ENCODE results near the gene LRRC36. TPM values are rescaled to one million over a fixed set of nuclear protein-coding genes. Genes with fewer than 3 reads are reported as not detected.
A peak's percentile ranks its signal among the peaks of the same experiment; 100 is the strongest.

The LRRC36 gene
- total and polyA plus RNA-seq, 2 of the 13 experiments (the other 11 are each of a cell fraction or from before 2014, with no cell fraction given), result 0.12 to 0.15 TPM

DNA sequence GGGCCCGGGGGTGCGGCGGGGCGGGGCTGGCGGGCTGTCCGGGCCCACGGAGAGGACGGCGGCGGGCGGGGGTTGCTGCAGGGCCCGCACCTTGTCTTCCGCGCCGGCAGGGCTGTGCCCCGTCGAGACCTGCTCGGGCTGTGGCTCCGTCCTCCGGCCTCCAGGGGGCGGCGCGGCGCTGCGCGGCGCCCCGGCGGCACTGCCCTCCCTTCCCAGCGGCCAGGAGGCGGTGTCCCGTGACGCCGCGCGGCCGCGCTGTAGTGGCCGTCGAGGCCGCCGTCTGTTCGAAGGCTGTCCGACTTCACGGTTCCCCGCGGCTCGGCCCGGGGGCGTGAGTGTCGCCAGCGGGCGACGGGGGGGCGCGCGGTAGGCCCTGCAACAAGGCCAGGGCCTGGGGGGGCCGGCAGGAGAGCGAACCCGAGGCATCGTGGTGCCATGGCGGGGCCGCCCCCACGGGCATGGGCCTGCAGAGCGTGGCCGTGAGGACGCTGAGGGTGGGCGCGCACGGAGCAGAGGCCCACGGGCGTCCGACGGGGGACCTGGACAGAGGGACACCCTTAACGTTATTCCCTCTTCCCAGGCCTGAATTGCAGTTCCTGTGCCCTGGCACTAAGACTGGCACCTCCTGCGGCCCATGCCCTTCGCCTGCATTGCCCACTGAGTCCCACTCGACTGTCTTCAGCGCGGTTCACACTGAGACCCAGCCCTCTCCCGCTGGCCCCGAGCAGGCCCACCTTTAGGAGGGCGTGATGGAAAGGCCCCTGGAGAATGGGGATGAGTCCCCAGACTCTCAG is 47.1 kb upstream of the LRRC36 start, which contains the start of gene PLEKHG4 (continued):
- TF ChIP-seq ZNF777 (CRISPR knock-in tag; IDR thresholded peaks at IDR 0.05) (peak; percentile 100), MXI1 (IDR thresholded peaks at IDR 0.05; ENCODE audit: borderline replicate concordance, low read depth, low read length) (peak; percentile 53; the same call in 2 of the 3 replicates), ZNF30 (CRISPR knock-in tag; IDR thresholded peaks at IDR 0.05) (0 out of 2 replicates have a peak, but pooled peaks have one; percentile 55), ZNF589 (CRISPR knock-in tag; conservative IDR thresholded peaks at IDR 0.05) (peak; percentile 65; the same call in 1 of the 2 replicates), ZC3H4 (CRISPR knock-in tag; IDR thresholded peaks at IDR 0.05; ENCODE audit: borderline replicate concordance) (no peak), MAZ (IDR thresholded peaks at IDR 0.05; ENCODE audit: borderline replicate concordance, low read depth, low read length) (peak; percentile 39), MAZ (CRISPR knock-in tag; IDR thresholded peaks at IDR 0.05; ENCODE audit: low read depth) (peak; percentile 85), ZMYM4 (CRISPR knock-in tag; IDR thresholded peaks at IDR 0.05) (peak; percentile 93), RFX3 (CRISPR knock-in tag; IDR thresholded peaks at IDR 0.05) (no peak), FOXJ3 (CRISPR knock-in tag; IDR thresholded peaks at IDR 0.05; ENCODE audit: borderline replicate concordance) (no peak), ZNF382 (CRISPR knock-in tag; IDR thresholded peaks at IDR 0.05; ENCODE audit: borderline replicate concordance) (no peak), FOXC1 (CRISPR knock-in tag; IDR thresholded peaks at IDR 0.05; ENCODE audit: borderline replicate concordance) (no peak; the same call in 1 of the 2 replicates), ZNF746 (CRISPR knock-in tag; IDR thresholded peaks at IDR 0.05) (peak; percentile 62; the same call in 1 of the 2 replicates), SOX5 (CRISPR knock-in tag; IDR thresholded peaks at IDR 0.05; ENCODE audit: borderline replicate concordance) (peak; percentile 16; the same call in 1 of the 2 replicates), MTA3 (CRISPR knock-in tag; IDR thresholded peaks at IDR 0.05) (no peak), AGO1 (IDR thresholded peaks at IDR 0.05; ENCODE audit: low read depth, low read length, poor library complexity, severe bottlenecking) (peak; percentile 33), CREB1 (IDR thresholded peaks at IDR 0.05) (no peak), CREB1 (CRISPR knock-in tag; IDR thresholded peaks at IDR 0.05) (no peak)
- TF ChIP-seq, protein P1, sequence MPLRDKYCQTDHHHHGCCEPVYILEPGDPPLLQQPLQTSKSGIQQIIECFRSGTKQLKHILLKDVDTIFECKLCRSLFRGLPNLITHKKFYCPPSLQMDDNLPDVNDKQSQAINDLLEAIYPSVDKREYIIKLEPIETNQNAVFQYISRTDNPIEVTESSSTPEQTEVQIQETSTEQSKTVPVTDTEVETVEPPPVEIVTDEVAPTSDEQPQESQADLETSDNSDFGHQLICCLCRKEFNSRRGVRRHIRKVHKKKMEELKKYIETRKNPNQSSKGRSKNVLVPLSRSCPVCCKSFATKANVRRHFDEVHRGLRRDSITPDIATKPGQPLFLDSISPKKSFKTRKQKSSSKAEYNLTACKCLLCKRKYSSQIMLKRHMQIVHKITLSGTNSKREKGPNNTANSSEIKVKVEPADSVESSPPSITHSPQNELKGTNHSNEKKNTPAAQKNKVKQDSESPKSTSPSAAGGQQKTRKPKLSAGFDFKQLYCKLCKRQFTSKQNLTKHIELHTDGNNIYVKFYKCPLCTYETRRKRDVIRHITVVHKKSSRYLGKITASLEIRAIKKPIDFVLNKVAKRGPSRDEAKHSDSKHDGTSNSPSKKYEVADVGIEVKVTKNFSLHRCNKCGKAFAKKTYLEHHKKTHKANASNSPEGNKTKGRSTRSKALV (CRISPR knock-in tag; IDR thresholded peaks at IDR 0.05), result no peak; the same call in 1 of the 2 replicates
- TF ChIP-seq, protein P2, sequence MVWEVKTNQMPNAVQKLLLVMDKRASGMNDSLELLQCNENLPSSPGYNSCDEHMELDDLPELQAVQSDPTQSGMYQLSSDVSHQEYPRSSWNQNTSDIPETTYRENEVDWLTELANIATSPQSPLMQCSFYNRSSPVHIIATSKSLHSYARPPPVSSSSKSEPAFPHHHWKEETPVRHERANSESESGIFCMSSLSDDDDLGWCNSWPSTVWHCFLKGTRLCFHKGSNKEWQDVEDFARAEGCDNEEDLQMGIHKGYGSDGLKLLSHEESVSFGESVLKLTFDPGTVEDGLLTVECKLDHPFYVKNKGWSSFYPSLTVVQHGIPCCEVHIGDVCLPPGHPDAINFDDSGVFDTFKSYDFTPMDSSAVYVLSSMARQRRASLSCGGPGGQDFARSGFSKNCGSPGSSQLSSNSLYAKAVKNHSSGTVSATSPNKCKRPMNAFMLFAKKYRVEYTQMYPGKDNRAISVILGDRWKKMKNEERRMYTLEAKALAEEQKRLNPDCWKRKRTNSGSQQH (CRISPR knock-in tag; IDR thresholded peaks at IDR 0.05; ENCODE audit: low read depth), result peak; percentile 74; the same call in 1 of the 2 replicates
- TF ChIP-seq, protein P3, sequence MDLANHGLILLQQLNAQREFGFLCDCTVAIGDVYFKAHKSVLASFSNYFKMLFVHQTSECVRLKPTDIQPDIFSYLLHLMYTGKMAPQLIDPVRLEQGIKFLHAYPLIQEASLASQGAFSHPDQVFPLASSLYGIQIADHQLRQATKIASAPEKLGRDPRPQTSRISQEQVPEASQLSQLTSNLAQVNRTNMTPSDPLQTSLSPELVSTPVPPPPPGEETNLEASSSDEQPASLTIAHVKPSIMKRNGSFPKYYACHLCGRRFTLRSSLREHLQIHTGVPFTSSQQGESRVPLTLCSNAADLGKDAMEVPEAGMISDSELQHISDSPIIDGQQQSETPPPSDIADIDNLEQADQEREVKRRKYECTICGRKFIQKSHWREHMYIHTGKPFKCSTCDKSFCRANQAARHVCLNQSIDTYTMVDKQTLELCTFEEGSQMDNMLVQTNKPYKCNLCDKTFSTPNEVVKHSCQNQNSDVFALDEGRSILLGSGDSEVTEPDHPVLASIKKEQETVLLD (CRISPR knock-in tag; IDR thresholded peaks at IDR 0.05; ENCODE audit: low read depth), result peak; percentile 81; the same call in 1 of the 2 replicates
- TF ChIP-seq, protein P4, sequence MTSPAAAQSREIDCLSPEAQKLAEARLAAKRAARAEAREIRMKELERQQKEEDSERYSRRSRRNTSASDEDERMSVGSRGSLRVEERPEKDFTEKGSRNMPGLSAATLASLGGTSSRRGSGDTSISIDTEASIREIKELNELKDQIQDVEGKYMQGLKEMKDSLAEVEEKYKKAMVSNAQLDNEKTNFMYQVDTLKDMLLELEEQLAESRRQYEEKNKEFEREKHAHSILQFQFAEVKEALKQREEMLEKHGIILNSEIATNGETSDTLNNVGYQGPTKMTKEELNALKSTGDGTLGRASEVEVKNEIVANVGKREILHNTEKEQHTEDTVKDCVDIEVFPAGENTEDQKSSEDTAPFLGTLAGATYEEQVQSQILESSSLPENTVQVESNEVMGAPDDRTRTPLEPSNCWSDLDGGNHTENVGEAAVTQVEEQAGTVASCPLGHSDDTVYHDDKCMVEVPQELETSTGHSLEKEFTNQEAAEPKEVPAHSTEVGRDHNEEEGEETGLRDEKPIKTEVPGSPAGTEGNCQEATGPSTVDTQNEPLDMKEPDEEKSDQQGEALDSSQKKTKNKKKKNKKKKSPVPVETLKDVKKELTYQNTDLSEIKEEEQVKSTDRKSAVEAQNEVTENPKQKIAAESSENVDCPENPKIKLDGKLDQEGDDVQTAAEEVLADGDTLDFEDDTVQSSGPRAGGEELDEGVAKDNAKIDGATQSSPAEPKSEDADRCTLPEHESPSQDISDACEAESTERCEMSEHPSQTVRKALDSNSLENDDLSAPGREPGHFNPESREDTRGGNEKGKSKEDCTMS (CRISPR knock-in tag; conservative IDR thresholded peaks at IDR 0.05), result no peak
